DMS 273 treated with DMSO at 0.1 percent for 48 hours (cell line): ENCODE results near the gene DEUP1.
A peak's percentile ranks its signal among the peaks of the same experiment; 100 is the strongest.
"Not testable (repeated sequence)": the region's sequence is repeated elsewhere in the genome, so short reads cannot be mapped to it uniquely, and the experiment has no call there.

Experiments used
- DNase-seq: peaks from one replicate; lab custom pipeline; 2025; lab: John Stamatoyannopoulos, UW

Gene DEUP1

GRCh38 chr11:93330446-93330984, at the start of gene DEUP1:
DEUP1 (plus strand) TSS chr11:93330742; CDS start chr11:93332260, 1,518 bp downstream.
- no peak for DNase-seq

- no peak for DNase-seq
Observed at GRCh38 chr11:93285430-93285829, 45.1 kb upstream of the DEUP1 start.

DNA sequence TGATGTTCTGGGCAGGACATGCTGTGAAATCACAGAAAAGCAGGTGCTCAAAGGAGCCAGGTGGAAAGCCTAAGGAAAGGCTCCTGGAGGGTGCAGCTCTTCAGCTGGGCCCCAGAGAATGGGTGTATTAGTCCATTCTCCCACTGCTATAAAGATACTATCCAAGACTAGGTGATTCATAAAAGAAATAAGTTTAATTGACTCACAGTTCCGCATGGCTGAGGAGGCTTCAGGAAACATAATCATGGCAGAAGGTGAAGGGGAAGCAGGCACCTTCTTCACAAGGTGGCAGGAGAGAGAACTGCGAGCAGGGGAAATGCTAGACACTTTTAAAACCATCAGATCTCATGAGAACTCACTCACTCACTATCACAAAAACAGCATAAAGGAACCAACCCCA, 43.1 kb upstream of the DEUP1 start:
- DNase-seq: no peak

DNA sequence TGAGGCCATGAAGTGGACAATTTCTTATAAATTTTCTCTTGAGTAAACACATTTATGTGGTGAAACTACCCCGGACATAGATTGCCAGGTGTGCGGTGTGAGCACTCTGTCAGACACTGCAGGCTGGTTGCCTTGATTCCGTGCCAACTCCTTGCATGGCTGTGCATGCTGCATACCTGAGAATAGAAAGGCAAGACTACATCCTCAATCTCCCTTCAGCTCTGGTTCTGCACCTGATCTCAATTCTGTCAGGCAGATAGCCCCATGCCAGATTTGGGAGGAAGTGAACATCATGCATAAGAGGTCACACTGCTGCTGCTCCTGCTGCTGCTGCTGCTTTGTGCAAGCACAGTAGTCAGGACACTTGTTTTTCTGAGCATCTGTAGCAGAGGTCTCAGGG, 42.5 kb upstream of the DEUP1 start:
- no peak for DNase-seq

DNA sequence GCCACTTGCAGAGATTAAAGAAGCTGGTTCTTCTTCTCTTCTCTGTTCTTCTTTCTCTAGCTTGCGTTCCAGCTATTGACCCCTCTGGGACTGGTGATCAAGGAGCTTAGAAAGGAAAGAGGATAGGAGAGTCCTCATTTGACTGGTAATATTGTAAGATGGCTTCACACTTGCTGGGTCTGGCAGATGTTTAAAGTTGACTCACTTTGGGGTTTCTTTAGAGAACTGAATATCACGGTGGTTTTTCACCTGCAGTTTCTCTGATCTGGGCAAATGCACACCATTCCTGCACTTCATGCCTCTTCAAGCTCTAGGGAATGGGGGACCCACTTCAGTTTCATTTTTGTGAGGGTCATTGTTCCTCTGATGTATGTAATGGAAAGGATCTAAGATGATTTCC, 41.8 kb upstream of the DEUP1 start:
- no peak for DNase-seq

DNA sequence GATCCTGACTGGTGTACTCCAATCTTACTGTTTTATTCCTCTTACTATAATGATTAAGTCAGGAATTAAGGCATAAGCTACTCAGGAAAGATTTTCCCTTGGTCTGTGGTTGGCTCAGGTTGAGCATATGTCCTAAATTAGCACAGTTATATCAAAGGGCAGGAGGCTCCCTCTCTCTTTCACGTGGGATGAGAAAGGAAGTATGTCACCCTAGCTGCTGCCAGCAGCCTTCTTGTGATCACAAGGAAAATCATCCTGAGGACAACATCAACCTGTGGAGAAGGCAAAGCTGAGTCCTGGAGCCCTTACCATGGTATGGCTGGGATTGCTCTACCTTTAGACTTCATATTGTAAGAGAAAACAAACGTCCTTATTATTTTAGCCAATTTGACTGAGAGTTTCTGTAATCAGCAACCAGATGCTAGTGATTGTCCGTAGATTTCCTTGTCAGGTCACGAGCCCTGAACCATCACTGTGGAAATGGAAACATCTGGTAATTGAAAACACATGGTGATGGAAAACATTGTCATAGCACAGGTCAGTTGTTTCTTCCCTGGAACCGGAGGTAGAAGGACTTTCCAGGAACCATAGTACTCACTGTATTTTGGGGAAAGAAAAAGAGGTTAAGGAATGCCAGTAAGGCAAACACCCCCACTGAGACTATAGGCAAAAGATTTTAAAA, 40.6 kb upstream of the DEUP1 start:
- DNase-seq: no peak

DNA sequence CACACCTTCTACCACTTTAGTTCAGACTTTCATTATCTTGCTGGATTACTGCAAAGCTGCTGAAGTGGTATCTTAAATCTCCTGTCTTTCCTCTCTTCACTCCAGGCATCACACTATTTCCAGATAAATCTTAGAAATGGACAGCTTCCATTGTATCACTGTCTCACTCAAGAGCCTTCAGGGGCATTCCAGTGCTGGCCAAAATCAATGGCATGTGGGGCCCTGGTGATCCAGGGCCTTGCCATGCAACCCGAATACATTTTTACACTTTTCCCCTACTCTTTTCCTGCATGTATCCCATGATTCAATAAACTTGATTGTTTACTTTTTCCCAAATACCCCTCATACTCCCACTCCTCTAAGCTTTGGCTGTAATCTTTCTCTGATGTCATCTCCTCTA, 39.4 kb upstream of the DEUP1 start:
- DNase-seq: no peak

- no peak for DNase-seq
Observed at GRCh38 chr11:93291898-93292297, 38.6 kb upstream of the DEUP1 start.

DNA sequence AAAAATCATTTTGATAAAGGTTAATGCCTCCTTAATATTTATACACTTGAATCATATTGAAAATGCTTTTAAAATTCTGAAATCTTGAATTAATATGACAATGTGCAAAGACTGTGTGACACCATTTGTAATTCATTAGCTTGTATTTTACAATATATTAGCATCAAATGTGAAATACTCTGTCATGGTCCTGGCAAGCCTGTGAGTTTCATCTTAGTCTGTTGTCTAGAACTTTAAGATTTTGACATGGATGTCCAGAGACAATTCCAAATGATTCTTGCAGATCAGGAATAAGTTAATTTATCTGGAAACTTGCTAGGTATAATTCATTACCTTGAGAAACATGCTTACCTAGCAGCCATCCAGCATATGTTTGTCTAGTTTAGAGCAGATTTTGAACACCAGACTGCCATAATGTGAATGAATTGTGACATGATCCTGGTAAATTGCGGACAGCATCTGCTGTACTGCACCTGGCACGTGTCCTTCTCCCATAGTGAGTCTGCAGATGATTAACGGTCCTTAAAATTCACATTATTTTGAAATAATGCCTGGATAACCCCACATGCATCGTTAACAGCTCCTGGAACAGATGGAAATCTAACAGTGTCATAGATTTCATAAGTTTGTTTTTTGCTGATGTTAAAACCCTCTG, 34.5 kb upstream of the DEUP1 start:
- DNase-seq: peak; percentile 3

DNA sequence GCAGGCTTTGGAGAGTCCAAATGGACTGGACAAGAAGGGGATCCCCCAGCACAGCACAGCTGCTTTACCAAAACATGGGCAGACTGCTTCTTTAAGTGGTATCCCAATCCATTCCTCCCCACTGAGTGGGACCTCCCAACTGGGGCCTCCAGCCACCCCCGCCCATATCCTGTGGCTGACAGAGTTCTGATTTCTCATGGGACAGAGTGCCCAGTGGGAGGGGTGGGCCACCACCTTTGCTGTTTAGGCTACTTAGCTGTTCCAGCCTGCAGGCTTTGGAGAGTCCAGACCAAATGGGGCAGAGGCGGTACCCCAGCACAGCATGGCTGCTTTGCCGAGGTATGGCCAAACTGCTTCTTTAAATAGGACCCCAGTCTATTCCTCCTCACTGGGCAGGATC, 26.9 kb upstream of the DEUP1 start:
- DNase-seq: no peak

DNA sequence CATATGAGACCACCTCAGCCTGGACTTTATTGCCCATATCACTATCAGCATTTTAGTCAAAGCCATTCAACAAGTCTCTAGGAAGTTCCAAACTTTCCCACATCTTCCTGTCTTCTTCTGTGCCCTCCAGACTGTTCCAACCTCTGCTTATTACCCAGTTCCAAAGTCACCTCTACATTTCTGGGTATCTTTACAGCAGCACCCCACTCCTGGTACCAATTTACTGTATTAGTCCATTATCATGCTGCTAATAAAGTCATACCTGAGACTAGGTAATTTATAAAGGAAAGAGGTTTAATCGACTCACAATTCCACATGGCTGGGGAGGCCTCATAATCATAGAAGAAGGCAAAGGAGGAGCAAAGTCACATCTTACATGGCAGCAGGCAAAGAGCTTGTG, 16.1 kb upstream of the DEUP1 start:
- not testable (repeated sequence) for DNase-seq

DNA sequence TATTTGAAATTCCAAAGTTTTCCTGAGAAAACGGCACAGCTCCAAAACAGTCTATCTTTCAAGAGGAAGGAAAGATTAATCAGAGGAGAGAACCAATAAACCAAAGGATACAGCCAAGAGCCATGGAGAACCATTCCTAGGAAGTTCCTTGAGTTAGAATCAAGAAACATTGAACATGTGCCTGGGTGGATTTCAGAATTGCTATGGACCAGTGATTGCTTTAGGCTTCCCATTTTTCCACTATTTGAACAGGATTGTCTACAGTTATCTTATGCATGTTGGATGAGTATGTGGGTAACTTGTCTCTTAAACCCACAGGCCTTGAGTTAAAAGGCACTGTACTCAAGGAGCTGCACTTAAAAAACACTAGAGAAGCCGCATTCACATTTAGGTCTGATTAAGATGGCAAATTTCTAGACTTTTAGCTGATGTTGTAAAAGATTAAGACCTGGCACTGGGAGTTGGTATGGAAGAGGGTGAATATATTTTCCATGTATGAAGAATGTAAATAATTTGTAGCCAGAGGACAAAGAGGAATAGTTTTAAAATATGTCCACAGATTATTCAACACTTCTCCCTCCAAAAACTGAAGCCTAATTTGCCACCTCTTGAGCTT, 11.2 kb upstream of the DEUP1 start:
- DNase-seq: no peak

GRCh38 chr11:93320230-93320629, 10.3 kb upstream of the DEUP1 start:
- no peak for DNase-seq

GRCh38 chr11:93322207-93322606, 8.3 kb upstream of the DEUP1 start:
- no peak for DNase-seq

- no peak for DNase-seq
Observed at GRCh38 chr11:93323747-93324146, 6.8 kb upstream of the DEUP1 start.

GRCh38 chr11:93324500-93324899, 6.0 kb upstream of the DEUP1 start:
- DNase-seq: no peak

GRCh38 chr11:93326681-93327080, 3.9 kb upstream of the DEUP1 start:
- no peak for DNase-seq

- no peak for DNase-seq
Observed at GRCh38 chr11:93329936-93330445, 551 bp upstream of the DEUP1 start.

DNA sequence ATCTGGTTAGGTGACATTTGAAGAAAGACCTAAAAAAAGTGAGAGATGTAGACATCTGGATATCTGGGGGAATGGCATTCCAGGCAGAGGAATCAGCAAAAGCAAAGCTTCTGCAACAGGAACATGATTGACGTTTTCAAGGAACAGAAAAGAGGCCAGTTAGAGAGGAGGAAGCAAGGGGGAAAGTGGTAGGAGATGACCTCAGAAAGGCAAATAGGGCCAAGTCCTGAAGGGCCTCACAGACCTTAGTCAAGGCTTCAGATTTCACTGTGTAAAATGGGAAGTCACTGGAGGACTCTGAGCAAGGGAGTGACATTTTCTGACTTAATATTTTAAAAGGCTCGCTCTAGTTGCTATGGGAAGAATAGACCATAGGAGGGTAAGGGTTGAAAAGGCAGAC, 9.7 kb downstream of the DEUP1 start:
- DNase-seq: no peak

GRCh38 chr11:93344855-93345333, 14.4 kb downstream of the DEUP1 start:
- DNase-seq: no peak

GRCh38 chr11:93348930-93349329, 18.4 kb downstream of the DEUP1 start:
- DNase-seq: no peak

GRCh38 chr11:93350835-93351234, 20.3 kb downstream of the DEUP1 start:
- no peak for DNase-seq

DNA sequence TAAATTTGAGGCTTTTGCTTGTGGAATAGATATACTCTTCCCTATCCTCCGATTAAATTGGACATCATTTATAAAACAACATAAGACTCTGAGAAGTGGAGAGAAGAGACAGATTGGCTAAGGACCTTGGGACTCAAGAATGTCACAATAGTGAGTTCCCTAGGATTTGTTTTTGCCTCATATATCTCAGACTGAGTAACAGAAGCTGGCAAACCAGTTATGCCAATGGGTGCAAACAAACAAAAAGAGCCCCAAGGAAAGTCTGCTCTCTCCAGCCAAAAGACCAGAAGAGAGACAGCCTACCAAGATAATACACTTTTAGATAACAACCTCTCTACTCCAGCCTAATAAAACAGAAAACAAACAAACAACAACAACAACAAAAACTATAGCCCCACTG, 28.9 kb downstream of the DEUP1 start:
- DNase-seq: no peak
